Mesodermal cell (in vitro differentiated cells): ENCODE measurements around the gene ZC3H12D. TPM values are rescaled to one million over a fixed set of nuclear protein-coding genes. Genes with fewer than 3 reads are reported as not detected.

ENCODE experiments used
- H3K27ac ChIP-seq: 2 replicates; pipeline ENCODE4 v1.7.0; 2013; ENCODE audit warnings: mild to moderate bottlenecking, low read depth, low read length, moderate library complexity; ENCODE audit not compliant: severe bottlenecking
- H3K36me3 ChIP-seq: 2 replicates; pipeline ENCODE4 v1.7.1; 2013; ENCODE audit warnings: mild to moderate bottlenecking, low read length, moderate library complexity; ENCODE audit not compliant: control insufficient read depth, insufficient read depth
- H3K4me1 ChIP-seq: one replicate; pipeline ENCODE4 v1.7.1; 2013; ENCODE audit warnings: mild to moderate bottlenecking, low read length; ENCODE audit not compliant: insufficient read depth, control insufficient read depth, poor library complexity, severe bottlenecking
- H3K4me3 ChIP-seq: 2 replicates; pipeline ENCODE4 v1.7.0; 2013; ENCODE audit warnings: low read length, control low read depth, mild to moderate bottlenecking; ENCODE audit not compliant: insufficient read depth, poor library complexity, severe bottlenecking; ENCODE audit errors: extremely low read depth
- H3K9me3 ChIP-seq: 2 replicates; pipeline ENCODE4 v1.7.1; 2013; ENCODE audit warnings: mild to moderate bottlenecking, low read length, moderate library complexity; ENCODE audit not compliant: control insufficient read depth
- WGBS, 2 experiments: methylation state at CpG; one replicate each; pipeline ENCODE4 v1.1.5; 2013; ENCODE audit warnings: missing lambda C conversion rate in 2 of 2; ENCODE audit not compliant: insufficient coverage in 2 of 2; 5-methylcytosine and 5-hydroxymethylcytosine counted together
- polyA plus RNA-seq, 2 experiments: library from polyadenylated mRNA; stranded (reverse); fragments of 50-300 nt; gene quantifications; one replicate each; pipeline ENCODE4 v1.2.3, GENCODE V29; 2013

ZC3H12D gene
- polyA plus RNA-seq (2013, experiment 1 of 2): 0.29 TPM
- 0.10 TPM for polyA plus RNA-seq (2013, experiment 2 of 2)

DNA sequence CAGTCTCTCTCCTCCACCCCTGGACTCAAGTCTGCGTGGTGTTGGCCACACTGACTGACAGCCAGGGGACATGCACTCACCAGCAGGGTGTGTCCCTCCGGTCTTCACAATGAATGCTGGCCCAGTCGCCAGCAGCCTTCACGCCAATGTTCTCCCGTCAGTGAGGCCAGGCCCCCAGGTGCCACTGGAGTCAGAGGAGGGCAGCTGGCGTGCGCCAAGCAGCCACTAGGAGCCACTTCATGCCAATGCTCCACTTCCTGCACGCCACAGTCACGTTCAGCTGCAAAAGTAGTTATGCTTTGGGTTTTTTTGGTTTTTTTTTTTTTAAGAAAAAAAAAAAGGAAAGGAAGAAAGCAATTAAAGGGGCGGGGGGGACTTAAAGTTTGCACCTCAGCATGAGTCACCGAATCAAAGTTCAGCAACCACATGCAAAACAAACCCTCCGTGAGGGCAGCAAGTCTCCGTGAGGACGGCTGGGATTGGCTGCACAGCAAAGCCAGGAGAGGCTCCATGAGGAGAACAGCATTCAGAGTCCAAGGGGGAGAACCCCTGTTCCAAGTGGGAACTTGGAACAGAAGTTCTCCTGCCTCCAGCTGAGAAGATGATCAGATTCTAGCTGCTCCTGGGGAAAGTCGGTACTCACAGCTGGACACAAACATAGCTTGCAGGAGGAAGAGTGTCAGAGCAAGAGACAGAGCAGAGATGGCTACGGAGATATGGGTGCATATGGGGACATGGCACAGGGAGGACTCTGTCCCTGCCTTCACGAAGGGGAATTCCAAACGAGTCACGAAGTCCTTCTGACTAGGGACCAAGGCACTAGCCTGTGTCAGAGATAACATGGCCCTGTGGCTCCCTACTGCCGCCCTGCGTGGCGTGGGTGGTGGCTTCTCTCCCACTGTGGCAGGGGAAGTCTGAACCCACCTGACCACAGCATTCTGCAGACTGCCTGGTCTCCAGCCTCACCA is at the start of gene ZC3H12D:
Gene ZC3H12D, minus strand, starts transcription at position 282 of the 968 bp plus-strand sequence. CDS start 10,471 bp downstream, outside the sequence.
- Histone ChIP-seq H3K36me3 (no peaks in the 10 kb centered on the region), H3K4me3 (no peak within 1 kb of the TSS), H3K9me3 (no peaks in the 10 kb centered on the region), H3K27ac (no peak within 1 kb of the TSS), H3K4me1 (peaks cover 16% of the 10 kb centered on the region)
- WGBS, 2 experiments: 74 to 80% methylated on average over 17 to 18 of the region's 22 CpGs

DNA sequence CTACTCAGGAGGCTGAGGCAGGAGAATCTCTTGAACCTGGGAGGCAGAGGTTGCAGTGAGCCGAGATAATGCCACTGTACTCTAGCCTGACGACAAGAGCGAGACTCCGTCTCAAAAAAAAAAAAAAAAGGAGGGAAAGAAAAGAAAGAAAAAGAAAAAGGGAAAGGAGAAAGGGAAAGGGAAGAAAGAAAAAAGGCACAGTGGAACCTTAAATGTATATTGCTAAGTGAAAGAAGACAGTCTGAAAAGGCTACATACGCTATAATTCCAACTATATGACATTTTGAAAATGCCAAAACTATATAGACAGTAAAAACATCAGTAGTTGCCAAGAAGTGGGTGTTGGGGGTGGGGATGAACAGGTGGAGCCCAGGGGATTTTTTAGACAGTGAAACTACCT is 44.8 kb upstream of the ZC3H12D start:
- no peak overlapping the region for H3K27ac ChIP-seq
- H3K4me1 ChIP-seq: no peaks in the 10 kb centered on the region
- no peaks in the 10 kb centered on the region for H3K9me3 ChIP-seq
- no peak overlapping the region for H3K4me3 ChIP-seq
- peaks cover 73% of the 10 kb centered on the region for H3K36me3 ChIP-seq
- 96 to 98% methylated on average over 4 of the region's 5 CpGs for WGBS, 2 experiments

DNA sequence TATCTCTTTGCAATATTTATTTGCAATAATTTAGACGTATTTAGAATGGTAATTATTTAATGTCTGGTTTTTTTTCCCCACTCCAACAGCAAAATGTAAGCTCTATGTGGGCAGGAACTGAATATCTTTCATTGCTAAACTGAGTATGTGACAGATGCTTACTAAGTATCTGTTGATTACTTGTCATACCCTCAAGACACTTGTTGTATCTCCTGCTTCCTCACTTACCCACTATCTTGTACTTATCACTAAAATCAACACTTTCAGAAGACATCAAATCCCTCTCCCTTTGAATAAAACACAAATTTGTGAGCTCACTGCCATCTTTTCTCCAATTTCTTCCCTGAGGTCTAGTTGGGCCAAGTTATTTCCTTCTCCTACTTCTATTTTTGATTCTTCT is 30.7 kb upstream of the ZC3H12D start:
- Histone ChIP-seq H3K36me3 (peaks cover 40% of the 10 kb centered on the region), H3K9me3 (no peaks in the 10 kb centered on the region), H3K4me1 (no peaks in the 10 kb centered on the region), H3K4me3 (no peak overlapping the region), H3K27ac (no peak overlapping the region)
- no CpG with 5 or more reads among the region's 1 CpG for WGBS, 2 experiments

DNA sequence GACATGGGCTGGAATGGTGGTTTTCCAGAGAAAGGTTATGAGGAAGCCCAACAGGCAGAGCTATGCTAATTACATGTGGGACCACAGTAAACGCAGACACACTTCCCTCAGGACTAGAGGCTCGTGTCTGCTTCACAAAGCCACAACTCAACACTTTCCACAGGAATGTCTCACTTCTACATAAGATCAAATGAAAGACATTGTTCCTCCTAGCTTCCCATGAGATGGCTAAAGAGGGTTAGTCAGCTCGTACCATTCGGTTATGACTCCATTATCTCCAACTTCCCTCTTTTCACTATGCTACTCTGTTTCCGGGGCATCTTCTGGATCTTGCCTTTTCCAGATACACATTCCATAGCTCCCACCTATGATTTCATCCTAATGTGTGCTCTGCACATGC is 29.1 kb upstream of the ZC3H12D start:
- 77 to 95% methylated on average over 3 to 5 of the region's 5 CpGs for WGBS, 2 experiments
- no peaks in the 10 kb centered on the region for H3K4me1 ChIP-seq
- no peaks in the 10 kb centered on the region for H3K9me3 ChIP-seq
- H3K4me3 ChIP-seq: no peak overlapping the region
- peaks cover 39% of the 10 kb centered on the region for H3K36me3 ChIP-seq
- H3K27ac ChIP-seq: no peak overlapping the region

DNA sequence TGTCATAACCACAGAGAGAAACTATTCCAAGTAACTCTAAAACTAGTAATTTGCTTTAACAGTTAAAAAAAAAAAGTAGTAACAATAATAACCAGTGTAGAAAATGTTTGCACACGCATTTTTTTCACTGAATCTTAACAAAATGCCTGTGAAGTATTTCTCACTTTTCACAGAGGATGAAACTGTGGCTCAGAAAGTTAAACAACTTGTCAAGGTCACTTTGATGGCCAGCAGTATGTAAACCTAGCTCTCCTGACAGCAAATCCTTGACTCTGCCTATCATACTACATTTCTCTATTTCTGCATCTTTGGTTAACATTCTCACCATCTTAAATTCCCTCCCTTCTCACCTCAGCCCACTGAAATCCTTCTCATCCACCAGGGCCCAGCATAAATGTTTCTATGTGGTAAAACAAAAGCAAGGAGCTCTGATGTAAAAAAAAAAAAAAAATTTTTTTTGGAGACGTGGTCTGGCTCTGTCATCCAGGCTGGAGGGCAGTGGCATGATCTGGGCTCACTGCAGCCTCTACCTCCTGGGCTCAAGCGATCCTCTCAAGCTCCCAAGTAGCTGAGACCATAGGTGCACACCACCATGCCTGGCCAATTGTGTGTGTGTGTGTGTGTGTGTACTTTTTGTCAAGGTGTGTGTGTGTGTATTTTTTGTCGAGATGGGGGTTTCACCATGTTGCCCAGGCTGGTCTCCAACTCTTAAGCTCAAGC is 26.1 kb upstream of the ZC3H12D start:
- H3K27ac ChIP-seq: no peak overlapping the region
- H3K4me1 ChIP-seq: no peaks in the 10 kb centered on the region
- H3K36me3 ChIP-seq: peaks cover 51% of the 10 kb centered on the region
- H3K4me3 ChIP-seq: no peak overlapping the region
- no peaks in the 10 kb centered on the region for H3K9me3 ChIP-seq
- WGBS, 2 experiments: 90 to 100% methylated on average over 1 to 3 of the region's 4 CpGs

DNA sequence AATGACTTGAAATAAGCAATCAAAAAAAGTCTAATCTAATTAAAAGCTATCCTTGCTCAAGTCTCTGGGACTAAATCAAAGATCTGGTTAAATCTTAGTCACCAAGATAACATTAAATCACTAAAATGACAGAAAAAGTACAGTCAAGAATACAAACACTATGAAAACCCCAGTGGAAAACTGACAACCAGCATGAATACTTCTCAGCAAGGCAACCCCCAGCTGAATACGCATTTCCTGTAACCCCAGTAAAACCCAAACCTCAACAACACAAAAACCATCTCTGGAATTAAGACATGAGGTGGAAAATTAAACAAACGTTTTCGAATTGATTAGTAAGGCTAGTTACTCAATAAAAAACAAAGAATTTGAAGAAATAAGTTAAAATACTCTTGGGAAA is 23.7 kb upstream of the ZC3H12D start:
- H3K36me3 ChIP-seq: peaks cover 51% of the 10 kb centered on the region
- no peaks in the 10 kb centered on the region for H3K4me1 ChIP-seq
- no peak overlapping the region for H3K4me3 ChIP-seq
- H3K9me3 ChIP-seq: no peaks in the 10 kb centered on the region
- WGBS, 2 experiments: 100% methylated on average over 1 of the region's 3 CpGs; no CpG with 5 or more reads in 1 of the 2 experiments
- H3K27ac ChIP-seq: no peak overlapping the region

DNA sequence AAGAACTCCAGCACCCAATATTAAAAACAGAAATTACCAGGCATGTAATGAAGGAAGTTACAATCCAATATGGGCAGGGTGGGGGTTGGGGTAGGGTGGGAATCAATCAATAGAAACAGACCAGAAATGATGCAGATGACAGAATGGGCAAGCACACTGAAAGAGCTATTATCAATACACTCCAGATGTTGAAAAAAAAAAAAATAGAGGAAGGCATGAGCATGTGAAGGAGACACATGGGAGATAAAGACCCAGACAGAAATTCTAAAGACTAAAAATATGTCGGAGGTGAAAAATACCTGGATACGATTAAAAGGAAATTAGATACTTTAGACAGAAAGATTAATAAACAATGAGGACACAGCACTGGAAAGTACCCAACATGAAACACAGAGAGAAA is 19.1 kb upstream of the ZC3H12D start:
- Histone ChIP-seq H3K36me3 (peaks cover 33% of the 10 kb centered on the region), H3K27ac (no peak overlapping the region), H3K9me3 (no peaks in the 10 kb centered on the region), H3K4me1 (no peaks in the 10 kb centered on the region), H3K4me3 (no peak overlapping the region)
- no CpG with 5 or more reads among the region's 2 CpGs for WGBS, 2 experiments

DNA sequence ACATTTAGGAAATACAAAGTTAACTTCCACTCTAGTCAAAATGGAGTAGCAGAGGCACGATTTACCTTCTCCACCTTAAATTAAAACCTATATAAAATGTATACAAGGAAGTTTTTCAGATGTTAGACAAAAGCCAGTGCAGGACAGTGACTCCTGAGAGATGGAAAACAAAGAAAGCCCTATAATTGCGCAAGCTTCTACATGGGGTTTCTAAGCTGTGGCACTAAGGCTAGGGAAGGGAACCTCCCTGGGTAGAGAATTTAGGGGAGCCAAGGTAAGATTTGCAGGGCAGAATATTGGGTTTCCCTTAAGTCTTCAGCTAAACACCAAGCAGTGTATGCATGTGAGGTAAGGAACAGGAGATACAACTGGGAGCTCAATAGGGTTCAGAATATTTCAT is 18.5 kb upstream of the ZC3H12D start:
- H3K27ac ChIP-seq: no peak overlapping the region
- peaks cover 33% of the 10 kb centered on the region for H3K36me3 ChIP-seq
- H3K4me1 ChIP-seq: no peaks in the 10 kb centered on the region
- H3K9me3 ChIP-seq: no peaks in the 10 kb centered on the region
- WGBS, 2 experiments: 92 to 100% methylated on average over 1 of the region's 2 CpGs
- no peak overlapping the region for H3K4me3 ChIP-seq

DNA sequence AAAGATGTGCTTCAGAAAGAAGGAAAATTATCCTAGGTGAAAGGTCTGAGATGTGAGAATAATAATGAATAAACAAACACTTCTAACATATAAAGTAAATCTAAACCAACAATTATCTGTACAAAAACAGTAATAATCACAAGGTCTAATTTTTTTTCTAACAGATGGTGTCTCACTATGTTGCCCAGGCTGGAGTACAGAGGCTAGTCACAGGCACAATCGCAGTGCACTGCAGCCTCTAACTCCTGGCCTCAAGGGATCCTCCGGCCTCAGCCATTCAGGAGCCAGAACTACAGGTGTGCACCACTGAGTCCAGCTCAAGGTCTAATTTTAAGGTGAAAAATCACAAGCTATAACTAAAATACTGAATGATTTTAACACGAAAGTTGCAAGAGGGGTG is 17.0 kb upstream of the ZC3H12D start:
- no peak overlapping the region for H3K4me3 ChIP-seq
- H3K27ac ChIP-seq: no peak overlapping the region
- 100% methylated on average over 2 of the region's 3 CpGs; no CpG with 5 or more reads in 1 of the 2 experiments for WGBS, 2 experiments
- H3K9me3 ChIP-seq: no peaks in the 10 kb centered on the region
- H3K36me3 ChIP-seq: peaks cover 23% of the 10 kb centered on the region
- H3K4me1 ChIP-seq: no peaks in the 10 kb centered on the region

DNA sequence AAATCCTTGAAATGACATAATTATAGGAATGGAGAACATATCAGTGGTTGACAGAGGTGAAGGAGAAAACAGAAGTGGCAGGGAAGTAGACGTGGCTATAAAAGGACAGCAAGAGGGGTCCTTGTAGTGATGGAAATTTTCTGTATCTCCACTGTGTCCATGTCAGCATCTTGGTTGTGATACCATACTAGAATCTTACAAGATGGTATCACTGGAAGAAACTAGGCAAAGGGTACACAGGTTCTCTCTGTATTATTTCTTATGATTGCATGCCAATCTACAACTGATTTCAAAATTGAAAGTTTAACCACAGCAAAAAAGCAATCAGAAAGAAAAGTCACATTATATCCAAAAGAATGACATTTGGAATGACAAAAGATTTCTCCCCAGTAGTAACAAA is 16.4 kb upstream of the ZC3H12D start:
- Histone ChIP-seq H3K4me3 (no peak overlapping the region), H3K4me1 (no peaks in the 10 kb centered on the region), H3K27ac (no peak overlapping the region), H3K36me3 (peaks cover 18% of the 10 kb centered on the region), H3K9me3 (no peaks in the 10 kb centered on the region)
- WGBS, 2 experiments: 100% methylated on average over 1 of the region's 1 CpG
